ENCODE results near the gene POLD4.
"Not testable (repeated sequence)": the region's sequence is repeated elsewhere in the genome, so short reads cannot be mapped to it uniquely, and the experiment has no call there.

Gene POLD4

GRCh38 chr11:67347964-67348749 is 5.2 kb downstream of the POLD4 start:
- H3K27me3 ChIP-seq (ENCODE audit: insufficient read depth, low read length): no peaks in the 10 kb centered on the region
- H3K9me3 ChIP-seq (ENCODE audit: low read length): no peaks in the 10 kb centered on the region
- H3K4me3 ChIP-seq (ENCODE audit: low read length): no peak overlapping the region
- peaks cover 13% of the 10 kb centered on the region for H3K4me1 ChIP-seq (ENCODE audit: insufficient read depth, low read length)
- H3K36me3 ChIP-seq (ENCODE audit: insufficient read depth, low read length): no peaks in the 10 kb centered on the region
- H2AFZ ChIP-seq (ENCODE audit: low read depth, low read length): no peak overlapping the region

GRCh38 chr11:67345920-67346819 is 7.2 kb downstream of the POLD4 start:
- H3K27me3 ChIP-seq (ENCODE audit: insufficient read depth, low read length): no peaks in the 10 kb centered on the region
- no peak overlapping the region for H3K4me3 ChIP-seq (ENCODE audit: low read length)
- peaks cover 3% of the 10 kb centered on the region for H3K4me1 ChIP-seq (ENCODE audit: insufficient read depth, low read length)
- no peaks in the 10 kb centered on the region for H3K36me3 ChIP-seq (ENCODE audit: insufficient read depth, low read length)
- H2AFZ ChIP-seq (ENCODE audit: low read depth, low read length): no peak overlapping the region
- no peaks in the 10 kb centered on the region for H3K9me3 ChIP-seq (ENCODE audit: low read length)

- Histone ChIP-seq H3K9me3 (ENCODE audit: low read length) (no peaks in the 10 kb centered on the region), H3K4me1 (ENCODE audit: insufficient read depth, low read length) (peaks cover 3% of the 10 kb centered on the region), H3K27me3 (ENCODE audit: insufficient read depth, low read length) (no peaks in the 10 kb centered on the region), H3K36me3 (ENCODE audit: insufficient read depth, low read length) (no peaks in the 10 kb centered on the region), H3K4me3 (ENCODE audit: low read length) (no peak overlapping the region), H2AFZ (ENCODE audit: low read depth, low read length) (no peak overlapping the region)
Observed at GRCh38 chr11:67345247-67345919, 8.0 kb downstream of the POLD4 start.

- Histone ChIP-seq H2AFZ (ENCODE audit: low read depth, low read length) (no peak overlapping the region), H3K4me3 (ENCODE audit: low read length) (no peak overlapping the region), H3K9me3 (ENCODE audit: low read length) (no peaks in the 10 kb centered on the region), H3K4me1 (ENCODE audit: insufficient read depth, low read length) (peaks cover 3% of the 10 kb centered on the region), H3K27me3 (ENCODE audit: insufficient read depth, low read length) (no peaks in the 10 kb centered on the region), H3K36me3 (ENCODE audit: insufficient read depth, low read length) (no peaks in the 10 kb centered on the region)
Observed at GRCh38 chr11:67344264-67344663, 9.1 kb downstream of the POLD4 start.

GRCh38 chr11:67337257-67337656 is 16.1 kb downstream of the POLD4 start:
- H3K4me3 ChIP-seq (ENCODE audit: low read length): no peak overlapping the region
- H3K9me3 ChIP-seq (ENCODE audit: low read length): peaks cover 2% of the 10 kb centered on the region
- no peak overlapping the region for H2AFZ ChIP-seq (ENCODE audit: low read depth, low read length)
- no peaks in the 10 kb centered on the region for H3K4me1 ChIP-seq (ENCODE audit: insufficient read depth, low read length)
- H3K36me3 ChIP-seq (ENCODE audit: insufficient read depth, low read length): no peaks in the 10 kb centered on the region
- H3K27me3 ChIP-seq (ENCODE audit: insufficient read depth, low read length): no peaks in the 10 kb centered on the region

- Histone ChIP-seq H3K27me3 (ENCODE audit: insufficient read depth, low read length) (no peaks in the 10 kb centered on the region), H3K4me1 (ENCODE audit: insufficient read depth, low read length) (no peaks in the 10 kb centered on the region), H3K36me3 (ENCODE audit: insufficient read depth, low read length) (no peaks in the 10 kb centered on the region), H3K4me3 (ENCODE audit: low read length) (no peak overlapping the region), H3K9me3 (ENCODE audit: low read length) (peaks cover 2% of the 10 kb centered on the region), H2AFZ (ENCODE audit: low read depth, low read length) (no peak overlapping the region)
Observed at GRCh38 chr11:67332081-67332691, 21.2 kb downstream of the POLD4 start.

GRCh38 chr11:67323526-67323925 is 29.8 kb downstream of the POLD4 start:
- Histone ChIP-seq H3K4me3 (ENCODE audit: low read length) (no peak overlapping the region), H3K36me3 (ENCODE audit: insufficient read depth, low read length) (no peaks in the 10 kb centered on the region), H3K9me3 (ENCODE audit: low read length) (no peaks in the 10 kb centered on the region), H2AFZ (ENCODE audit: low read depth, low read length) (no peak overlapping the region), H3K4me1 (ENCODE audit: insufficient read depth, low read length) (peaks cover 3% of the 10 kb centered on the region), H3K27me3 (ENCODE audit: insufficient read depth, low read length) (no peaks in the 10 kb centered on the region)

GRCh38 chr11:67322049-67322448 is 31.3 kb downstream of the POLD4 start:
- no peaks in the 10 kb centered on the region for H3K9me3 ChIP-seq (ENCODE audit: low read length)
- no peak overlapping the region for H2AFZ ChIP-seq (ENCODE audit: low read depth, low read length)
- H3K4me1 ChIP-seq (ENCODE audit: insufficient read depth, low read length): peaks cover 8% of the 10 kb centered on the region
- no peak overlapping the region for H3K4me3 ChIP-seq (ENCODE audit: low read length)
- H3K36me3 ChIP-seq (ENCODE audit: insufficient read depth, low read length): no peaks in the 10 kb centered on the region
- no peaks in the 10 kb centered on the region for H3K27me3 ChIP-seq (ENCODE audit: insufficient read depth, low read length)

GRCh38 chr11:67321313-67321871 is 32.0 kb downstream of the POLD4 start:
- no peaks in the 10 kb centered on the region for H3K27me3 ChIP-seq (ENCODE audit: insufficient read depth, low read length)
- no peaks in the 10 kb centered on the region for H3K9me3 ChIP-seq (ENCODE audit: low read length)
- H3K4me3 ChIP-seq (ENCODE audit: low read length): no peak overlapping the region
- peaks cover 8% of the 10 kb centered on the region for H3K4me1 ChIP-seq (ENCODE audit: insufficient read depth, low read length)
- no peaks in the 10 kb centered on the region for H3K36me3 ChIP-seq (ENCODE audit: insufficient read depth, low read length)
- no peak overlapping the region for H2AFZ ChIP-seq (ENCODE audit: low read depth, low read length)

- Histone ChIP-seq H2AFZ (ENCODE audit: low read depth, low read length) (no peak overlapping the region), H3K4me1 (ENCODE audit: insufficient read depth, low read length) (peaks cover 8% of the 10 kb centered on the region), H3K4me3 (ENCODE audit: low read length) (no peak overlapping the region), H3K36me3 (ENCODE audit: insufficient read depth, low read length) (no peaks in the 10 kb centered on the region), H3K9me3 (ENCODE audit: low read length) (no peaks in the 10 kb centered on the region), H3K27me3 (ENCODE audit: insufficient read depth, low read length) (no peaks in the 10 kb centered on the region)
Observed at GRCh38 chr11:67320691-67321090, 32.7 kb downstream of the POLD4 start.

GRCh38 chr11:67320011-67320410 is 33.3 kb downstream of the POLD4 start:
- no peak overlapping the region for H2AFZ ChIP-seq (ENCODE audit: low read depth, low read length)
- peaks cover 8% of the 10 kb centered on the region for H3K4me1 ChIP-seq (ENCODE audit: insufficient read depth, low read length)
- H3K4me3 ChIP-seq (ENCODE audit: low read length): no peak overlapping the region
- no peaks in the 10 kb centered on the region for H3K36me3 ChIP-seq (ENCODE audit: insufficient read depth, low read length)
- no peaks in the 10 kb centered on the region for H3K27me3 ChIP-seq (ENCODE audit: insufficient read depth, low read length)
- H3K9me3 ChIP-seq (ENCODE audit: low read length): no peaks in the 10 kb centered on the region

- H3K27me3 ChIP-seq (ENCODE audit: insufficient read depth, low read length); H2AFZ ChIP-seq (ENCODE audit: low read depth, low read length); H3K36me3 ChIP-seq (ENCODE audit: insufficient read depth, low read length); H3K4me1 ChIP-seq (ENCODE audit: insufficient read depth, low read length); H3K9me3 ChIP-seq (ENCODE audit: low read length): not testable (repeated sequence)
- H3K4me3 ChIP-seq (ENCODE audit: low read length): peak overlapping the region; percentile 82
Observed at GRCh38 chr11:67318876-67319275, 34.5 kb downstream of the POLD4 start.

Data from neuron (in vitro differentiated cells).